Stimulated activated naive CD8-positive, alpha-beta T cell treated with anti-CD3 and anti-CD28 coated beads, Interleukin-15, Interleukin-2, amounts not matched to agents 100 U/mL and 50 U/mL, for 24 hours (primary cell): ENCODE results near the gene CA5A.
"Not testable (repeated sequence)": the region's sequence is repeated elsewhere in the genome, so short reads cannot be mapped to it uniquely, and the experiment has no call there.

Source experiments
- ATAC-seq: fragments of 150-1000 bp; cut with Tn5 transposase; one replicate; pipeline ENCODE4 v1.10.0; 2021
- DNase-seq: peaks from one replicate; pipeline ENCODE4 v3.0.0; 2021

The CA5A gene

GRCh38 chr16:87924041-87924810 lies 12.1 kb downstream of the CA5A start:
- ATAC-seq (peak; percentile 34), DNase-seq (no peak)

DNA sequence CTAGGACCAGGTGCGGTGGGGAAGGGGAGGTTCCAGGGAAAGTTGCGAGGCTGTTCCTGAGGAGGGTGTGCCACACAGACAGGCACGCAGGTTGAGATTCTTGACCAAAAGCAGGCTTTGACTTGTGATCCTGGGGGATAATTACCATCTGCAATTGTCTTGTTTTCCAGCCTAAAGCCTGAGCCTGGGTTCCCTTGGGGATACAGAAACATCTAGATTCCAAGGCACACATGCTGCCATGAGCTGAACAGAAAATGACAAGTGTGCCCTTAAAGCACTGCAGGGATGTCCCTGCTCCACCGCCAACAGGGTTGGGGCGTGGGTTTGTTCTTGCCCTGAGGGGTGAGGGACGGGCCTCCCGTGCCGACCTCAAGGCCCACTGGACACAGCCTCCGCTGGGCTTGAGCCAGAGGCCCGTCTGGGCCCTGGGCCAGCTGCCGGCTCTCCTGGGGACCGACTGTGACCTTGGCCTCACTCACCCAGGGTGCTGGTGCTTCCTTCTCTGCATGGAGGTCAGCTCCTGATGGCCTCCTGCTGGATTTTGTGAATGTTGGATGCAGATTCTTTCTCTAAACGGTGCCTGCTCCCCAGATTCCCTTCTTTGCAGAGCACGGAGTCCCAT lies 14.0 kb downstream of the CA5A start:
- DNase-seq (no peak), ATAC-seq (no peak)

- no peak for DNase-seq
- ATAC-seq = no peak
These were observed 15.0 kb downstream of the CA5A start for GRCh38 chr16:87921236-87921773.

DNA sequence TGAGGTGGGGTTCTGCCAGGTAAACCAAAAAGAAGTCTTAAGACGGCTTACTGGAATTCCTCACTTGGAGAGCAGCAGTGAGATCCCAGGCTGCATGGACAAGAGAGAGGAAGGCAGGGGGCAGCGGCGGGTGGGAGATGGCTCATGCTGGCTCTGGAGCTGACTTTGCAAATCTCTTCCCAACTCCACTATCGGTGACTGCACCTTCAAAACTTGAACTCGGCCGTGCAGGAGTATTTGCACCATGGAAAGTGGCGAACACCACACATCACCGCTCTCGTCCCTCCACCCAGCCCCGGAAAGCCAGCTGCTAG lies 16.7 kb downstream of the CA5A start:
- no peak for ATAC-seq
- no peak for DNase-seq

DNA sequence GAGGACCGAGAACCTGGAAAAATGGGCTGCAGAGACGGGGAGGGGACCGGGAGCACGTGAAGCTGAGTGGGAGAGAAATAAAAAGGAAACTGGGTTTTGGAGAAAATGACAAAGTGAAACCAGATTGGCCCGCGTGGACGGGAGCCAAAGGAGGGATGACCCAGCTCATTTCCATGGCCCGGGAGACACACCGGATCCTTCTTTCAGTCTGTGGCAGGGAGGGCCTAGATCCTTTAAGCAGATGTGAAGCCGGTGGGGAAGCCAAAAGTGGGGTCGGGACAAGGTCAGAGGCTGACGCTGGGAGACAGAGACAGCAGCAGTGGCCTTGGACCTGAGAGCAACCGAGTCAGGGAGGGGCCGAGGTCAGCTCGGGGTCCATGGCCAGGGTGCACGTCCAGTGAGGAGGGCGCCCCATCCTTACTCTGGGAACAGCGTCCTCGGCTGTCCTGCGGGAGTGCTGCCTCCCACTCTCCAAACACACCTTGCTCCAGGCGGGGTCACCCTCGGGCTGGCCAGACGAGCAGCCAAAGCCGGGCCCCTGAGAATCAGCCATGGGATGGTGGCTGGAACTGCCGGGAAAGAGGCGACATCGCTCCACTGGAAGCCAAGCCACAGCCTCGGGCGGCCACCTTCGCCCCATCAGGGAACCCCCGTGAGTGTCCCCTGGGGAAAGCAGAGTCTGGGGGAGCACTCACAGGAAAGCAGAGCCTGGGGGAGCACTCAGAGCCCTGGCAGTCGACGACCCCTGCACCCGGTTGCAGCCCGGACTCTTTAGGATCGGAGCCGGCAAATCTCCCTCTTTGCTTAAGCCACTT lies 17.3 kb downstream of the CA5A start:
- ATAC-seq (no peak), DNase-seq (no peak)

- DNase-seq = no peak
- ATAC-seq = no peak
These were observed 18.0 kb downstream of the CA5A start for GRCh38 chr16:87918338-87918737.

DNA sequence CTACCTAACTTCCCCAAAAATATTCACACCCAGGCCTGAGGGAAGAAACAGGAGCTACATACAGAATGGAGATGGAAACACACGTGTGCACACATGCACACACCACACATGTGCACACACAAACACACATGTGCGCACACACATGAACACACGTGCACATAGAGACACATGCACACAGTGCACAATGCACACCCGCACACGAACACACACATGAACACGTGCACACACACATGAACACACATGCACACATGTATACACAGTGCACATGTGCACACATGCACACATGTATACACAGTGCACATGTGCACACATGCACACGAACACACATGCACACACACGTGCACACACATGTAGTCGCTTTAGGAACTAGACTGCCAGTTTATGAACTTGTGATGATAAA lies 18.8 kb downstream of the CA5A start:
- ATAC-seq = no peak

DNA sequence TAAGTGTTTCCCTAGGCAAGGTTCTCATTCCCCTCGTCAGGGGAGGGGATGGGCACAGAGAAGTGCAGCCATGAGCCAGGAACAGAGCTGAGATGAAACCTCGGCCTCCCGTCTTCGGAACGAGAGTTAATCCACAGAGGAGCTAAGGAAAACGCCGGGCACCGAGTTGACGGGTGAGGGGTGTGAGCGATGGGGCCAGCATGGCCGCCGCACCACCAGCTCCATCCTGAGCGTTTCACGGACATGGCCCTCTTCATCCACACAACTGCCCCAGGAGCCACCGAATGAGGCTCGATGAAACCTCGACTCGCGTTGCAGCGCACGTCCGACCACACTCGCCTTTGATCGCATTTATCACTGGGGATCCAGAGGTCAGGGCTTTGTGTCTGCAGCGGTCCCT lies 21.5 kb downstream of the CA5A start:
- DNase-seq = no peak
- no peak for ATAC-seq

More for the DNA sequence above, 18.8 kb downstream of the CA5A start:
- DNase-seq = no peak

GRCh38 chr16:87914021-87914725 lies 22.2 kb downstream of the CA5A start:
- DNase-seq, ATAC-seq: not testable (repeated sequence)

GRCh38 chr16:87912691-87913090 lies 23.6 kb downstream of the CA5A start:
- not testable (repeated sequence) for DNase-seq, ATAC-seq

DNA sequence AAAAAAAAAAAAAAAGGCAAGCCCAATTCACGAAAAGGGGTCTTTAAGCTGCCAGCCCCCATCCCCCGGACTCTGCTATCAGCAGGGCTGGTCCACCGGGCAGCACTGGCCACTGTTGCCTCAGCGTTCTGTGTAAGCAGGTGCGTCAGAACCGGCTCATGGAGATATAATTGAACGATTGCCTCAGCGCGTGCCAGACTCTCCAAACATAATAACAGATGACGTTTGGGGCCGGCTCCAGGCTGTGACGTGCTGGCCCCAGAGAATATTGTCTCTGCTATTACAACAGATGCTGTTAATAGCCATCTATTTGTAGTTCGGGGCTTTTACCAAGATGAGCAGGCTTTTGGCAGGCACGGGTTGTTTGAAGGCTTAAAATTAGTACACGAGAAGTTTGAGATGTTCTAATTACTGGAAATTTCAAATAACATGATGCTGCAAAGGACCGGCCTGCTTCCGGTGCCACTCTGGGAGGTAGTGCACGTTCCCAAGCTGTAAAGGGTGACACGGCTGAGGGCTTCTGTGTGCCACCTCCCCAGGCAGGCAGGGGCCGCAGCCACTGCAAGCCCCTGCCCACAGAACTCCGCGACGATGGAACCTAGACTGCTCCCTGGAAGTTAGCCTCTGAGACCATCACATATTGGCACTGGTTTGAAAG lies 25.1 kb downstream of the CA5A start:
- not testable (repeated sequence) for ATAC-seq, DNase-seq

GRCh38 chr16:87909203-87909935 lies 27.0 kb downstream of the CA5A start:
- ATAC-seq = peak; percentile 88
- DNase-seq = peak; percentile 91

DNA sequence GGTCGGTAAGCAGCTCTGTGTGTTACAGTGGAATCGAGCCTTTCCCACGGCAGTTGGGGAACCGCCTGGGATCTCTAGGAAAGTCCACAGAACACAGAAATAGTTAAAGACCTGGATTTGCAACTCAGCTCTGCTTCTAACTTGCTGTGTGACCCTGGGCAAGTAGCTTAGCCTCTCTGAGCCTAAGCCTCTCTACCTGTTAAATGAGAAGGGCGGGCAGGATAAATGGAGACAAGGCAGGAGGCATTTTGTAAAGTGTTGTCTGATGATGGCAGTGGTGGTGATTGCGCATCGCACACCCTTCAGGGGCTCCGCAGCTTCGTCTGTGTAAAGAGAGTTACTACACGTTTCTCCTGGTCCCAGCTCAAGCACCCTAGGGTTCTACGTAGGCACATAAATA lies 28.2 kb downstream of the CA5A start:
- ATAC-seq, DNase-seq: not testable (repeated sequence)

DNA sequence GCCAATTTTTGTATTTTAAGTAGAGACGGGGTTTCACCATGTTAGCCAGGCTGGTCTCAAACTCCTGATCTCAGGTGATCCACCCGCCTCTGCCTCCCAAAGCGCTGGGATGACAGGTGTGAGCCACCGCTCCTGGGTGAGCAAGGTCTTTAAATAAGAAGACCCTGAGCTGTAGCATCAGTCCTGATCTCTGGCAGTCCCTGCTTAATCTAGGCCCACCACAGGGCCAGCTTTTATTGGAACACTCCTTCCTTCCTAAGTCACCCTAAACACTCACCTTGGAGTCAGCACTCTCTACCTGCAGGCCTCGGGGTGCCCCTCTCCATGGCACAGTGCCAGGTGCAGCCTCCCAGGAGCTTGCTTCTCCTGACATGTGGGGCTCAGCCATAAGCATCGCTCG lies 30.8 kb downstream of the CA5A start:
- not testable (repeated sequence) for ATAC-seq, DNase-seq

GRCh38 chr16:87904963-87905362 lies 31.4 kb downstream of the CA5A start:
- ATAC-seq, DNase-seq: not testable (repeated sequence)

- not testable (repeated sequence) for DNase-seq, ATAC-seq
These were observed 35.8 kb downstream of the CA5A start for GRCh38 chr16:87900489-87900888.

DNA sequence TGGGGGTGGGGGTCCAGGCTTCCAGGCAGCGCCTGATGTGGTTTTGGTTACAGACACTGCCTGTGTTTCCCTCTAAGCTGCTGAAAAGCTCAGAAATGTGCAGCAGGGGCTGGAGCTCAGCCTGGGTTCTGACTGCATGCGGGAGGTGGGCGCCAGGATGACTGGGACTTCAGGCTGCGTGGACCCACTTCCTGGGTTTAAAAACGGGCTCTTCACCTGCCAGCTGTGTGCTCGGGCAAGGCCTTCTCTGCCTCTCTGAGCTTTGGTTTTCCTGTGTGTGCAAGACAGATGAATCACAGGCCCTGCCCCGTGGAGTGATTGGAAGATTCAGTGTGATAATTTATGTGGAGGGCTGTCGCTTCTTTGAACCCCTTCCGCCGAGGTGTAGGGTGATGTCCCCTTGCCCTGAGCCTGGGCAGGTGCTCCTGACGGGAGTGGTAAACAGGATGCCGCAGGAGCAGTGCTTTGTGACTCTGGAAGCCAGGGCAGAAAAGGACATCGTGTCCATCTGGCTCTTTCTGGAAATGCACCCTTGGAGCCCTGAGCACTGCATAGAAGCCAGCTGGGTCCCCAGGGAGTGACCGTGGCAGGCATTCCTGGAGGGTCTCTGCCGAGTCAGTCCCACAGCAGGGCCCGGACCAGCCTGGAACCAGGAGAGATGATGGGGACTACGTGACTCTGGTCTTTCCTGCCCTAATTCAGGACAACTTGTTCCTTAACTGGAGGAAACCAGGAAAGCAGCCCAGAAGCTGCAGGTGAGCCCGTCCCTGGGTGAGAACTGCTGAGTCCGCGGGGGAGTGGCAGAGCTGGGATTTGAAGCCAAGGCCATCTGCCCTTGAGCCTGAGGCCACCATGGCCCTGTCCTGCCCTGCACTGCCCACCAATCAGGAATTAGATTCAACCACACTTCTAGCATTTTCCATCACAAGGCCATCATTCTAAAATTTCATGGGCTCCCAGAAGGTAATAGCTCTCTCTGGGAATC lies 38.5 kb downstream of the CA5A start:
- ATAC-seq = peak; percentile 64
- DNase-seq = peak; percentile 72

- not testable (repeated sequence) for DNase-seq, ATAC-seq
These were observed 39.3 kb downstream of the CA5A start for GRCh38 chr16:87896924-87897520.
